Activated CD4-positive, alpha-beta T cell treated with anti-CD3 and anti-CD28 coated beads for 24 hours (primary cell): ENCODE results near the gene SEC14L1.

Experiments used
- DNase-seq, 2 donors: peaks; one replicate each; pipeline ENCODE4 v3.0.0-alpha.2; 2020; ENCODE audit warnings: low read depth in 2 of 2

Gene SEC14L1

DNA sequence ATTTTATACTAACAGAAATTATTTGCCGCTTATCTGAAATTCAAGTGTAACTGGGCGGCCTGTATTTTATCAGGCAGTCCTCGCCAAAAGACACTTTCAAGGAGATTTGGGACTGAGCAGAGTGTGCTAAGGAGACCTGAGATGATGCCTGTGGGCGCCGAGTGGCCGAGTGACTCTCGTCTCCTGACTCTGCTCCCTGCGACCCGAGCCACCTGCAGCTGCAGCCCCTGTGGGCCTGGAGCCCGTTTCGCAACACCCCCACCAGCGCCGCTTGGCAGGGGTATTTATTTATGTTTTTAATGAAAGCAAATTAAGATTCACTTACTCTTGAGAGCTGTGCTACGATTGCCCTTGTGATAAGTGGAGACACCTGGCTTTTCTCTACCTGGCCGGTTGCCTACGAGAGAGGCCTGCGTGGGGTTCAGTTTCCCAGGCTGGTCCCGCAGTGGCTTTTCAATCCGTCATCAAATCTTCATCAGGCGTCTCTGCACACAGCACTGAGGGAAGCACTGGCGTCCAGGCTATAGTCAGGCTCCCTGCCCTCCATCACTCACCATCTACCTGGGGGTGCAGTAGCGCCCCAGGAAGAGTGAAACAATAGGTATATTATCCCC lies 124.0 kb downstream of the SEC14L1 start:
- DNase-seq: no peak

DNA sequence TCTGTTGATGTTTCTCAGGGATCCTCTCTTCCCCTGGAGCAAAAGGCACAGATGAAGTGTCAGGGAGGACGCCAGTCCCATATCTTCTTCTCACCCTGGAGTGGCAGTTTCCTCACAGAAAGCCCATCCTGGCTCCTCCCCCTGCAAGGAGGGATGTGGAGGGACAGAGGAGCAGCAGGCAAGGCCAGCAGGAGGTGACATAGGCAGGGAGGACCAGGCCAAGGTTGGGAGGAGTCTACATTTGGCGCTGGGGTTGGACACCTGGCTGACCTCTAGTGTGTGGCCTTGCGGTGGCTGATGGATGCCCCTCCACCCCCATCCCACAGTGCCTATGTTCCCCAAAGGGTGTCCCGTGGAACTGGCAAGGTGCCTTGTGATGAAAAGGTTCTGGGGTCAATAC lies 125.4 kb downstream of the SEC14L1 start:
- no peak for DNase-seq
